Endothelial cell of umbilical vein (primary cell): ENCODE results near the gene CFAP97D1. TPM values are rescaled to one million over a fixed set of nuclear protein-coding genes. Genes with fewer than 3 reads are reported as not detected.

ENCODE experiments used
- BruUV-seq: library from RNA; stranded (reverse); fragments of 400-500 nt; replicated peaks from 2 replicates; lab custom pipeline; 2021; lab: Mats Ljungman, UMichigan
- CTCF ChIA-PET: fragments of 300-600, 350-600 bp; sonication (Branson Sonifier 250); formaldehyde crosslinking; loops from one replicate; lab custom pipeline; 2021; ENCODE audit warnings: antibody characterized with exemption, inconsistent platforms; lab: Charles Lee
- POLR2A ChIA-PET: fragments of 300-600, 350-600 bp; sonication (Branson Sonifier 250); formaldehyde crosslinking; loops from one replicate; lab custom pipeline; 2021; ENCODE audit warnings: antibody characterized with exemption, inconsistent platforms; lab: Charles Lee
- DNase-seq: peaks from one replicate; pipeline ENCODE4 v3.0.0-alpha.2; 2011; ENCODE audit warnings: low read depth, low spot score
- FAIRE-seq: peaks from 2 replicates; lab custom pipeline; 2011; peaks lifted over from hg19 to GRCh38; lab: Jason Lieb, UNC
- H2AFZ ChIP-seq: 2 replicates; pipeline ENCODE4 v1.6.0; 2012; ENCODE audit warnings: low read depth, low read length, control low read depth, inconsistent platforms
- H3K27ac ChIP-seq: 2 replicates; pipeline ENCODE4 v1.5.1; 2011; ENCODE audit warnings: low read depth, mild to moderate bottlenecking, control low read depth, low read length, moderate library complexity; ENCODE audit not compliant: insufficient read depth
- H3K27me3 ChIP-seq, 2 experiments: 2 replicates each; pipeline versions ENCODE4 v1.6.0 to v1.6.1; 2011; ENCODE audit warnings: low read length in 2 of 2, mixed read lengths in 1 of 2; ENCODE audit not compliant: control insufficient read depth in 2 of 2, insufficient read depth in 2 of 2
- H3K36me3 ChIP-seq, 2 experiments: 2 replicates in 1 of 2; 3 replicates in 1 of 2; pipeline ENCODE4 v1.5.1; 2011; ENCODE audit warnings: low read length in 2 of 2, mild to moderate bottlenecking in 1 of 2, moderate library complexity in 1 of 2; ENCODE audit not compliant: control insufficient read depth in 2 of 2, insufficient read depth in 2 of 2; ENCODE audit errors: extremely low read depth in 1 of 2
- H3K4me1 ChIP-seq: 3 replicates; pipeline ENCODE4 v1.5.1; 2011; ENCODE audit warnings: mild to moderate bottlenecking, low read length; ENCODE audit not compliant: control insufficient read depth, insufficient read depth; ENCODE audit errors: extremely low read depth
- H3K4me2 ChIP-seq: 2 replicates; pipeline ENCODE4 v1.6.1; 2011; ENCODE audit warnings: low read length, control low read depth, mixed read lengths; ENCODE audit not compliant: insufficient read depth
- H3K4me3 ChIP-seq, 3 experiments: fragments of 200-600 bp in 1 of 3; sonication (generic), shearing (Covaris generic) in 1 of 3; replicated peaks in 1 of 3; 2 replicates each; pipeline ENCODE4 v1.5.1; 2011 to 2016; ENCODE audit warnings: control low read depth in 3 of 3, low read length in 3 of 3, mild to moderate bottlenecking in 2 of 3, inconsistent platforms in 1 of 3, low read depth in 1 of 3, moderate library complexity in 1 of 3; ENCODE audit not compliant: insufficient read depth in 1 of 3
- H3K79me2 ChIP-seq: 2 replicates; pipeline ENCODE4 v1.6.0; 2012; ENCODE audit warnings: low read length, inconsistent platforms; ENCODE audit not compliant: control insufficient read depth, insufficient read depth
- H3K9ac ChIP-seq: replicated peaks from 2 replicates; pipeline ENCODE3; 2011; ENCODE audit warnings: low read length, control low read depth; ENCODE audit not compliant: insufficient read depth; ENCODE audit errors: extremely low read depth
- H3K9me1 ChIP-seq: replicated peaks from 3 replicates; pipeline ENCODE4 v1.6.0; 2011; ENCODE audit warnings: mild to moderate bottlenecking, low read length; ENCODE audit not compliant: control insufficient read depth, insufficient read depth; ENCODE audit errors: extremely low read depth
- H3K9me3 ChIP-seq: replicated peaks from 2 replicates; pipeline ENCODE4 v1.5.1; 2012; ENCODE audit warnings: low read length, inconsistent platforms; ENCODE audit not compliant: control insufficient read depth, insufficient read depth
- H4K20me1 ChIP-seq: replicated peaks from 2 replicates; pipeline ENCODE3; 2011; ENCODE audit warnings: mild to moderate bottlenecking, low read length; ENCODE audit not compliant: control insufficient read depth, insufficient read depth; ENCODE audit errors: extremely low read depth
- CTCF ChIP-seq, 2 donors: IDR thresholded peaks; 1 replicate in 1 of 2; 2 replicates in 1 of 2; pipeline ENCODE4 v1.5.1; 2011; ENCODE audit warnings: low read length in 2 of 2, mild to moderate bottlenecking in 2 of 2, moderate library complexity in 2 of 2, control low read depth in 1 of 2, inconsistent platforms in 1 of 2, low read depth in 1 of 2; ENCODE audit not compliant: insufficient read depth in 1 of 2; ENCODE audit errors: extremely low read depth in 1 of 2
- EZH2 ChIP-seq: IDR thresholded peaks from 2 replicates; pipeline ENCODE4 v1.6.1; 2012; ENCODE audit warnings: borderline replicate concordance, low read depth, mild to moderate bottlenecking, moderate library complexity, low read length, inconsistent platforms; ENCODE audit not compliant: severe bottlenecking
- FOS ChIP-seq: IDR thresholded peaks from 2 replicates; pipeline ENCODE4 v1.6.1; 2011; ENCODE audit warnings: mild to moderate bottlenecking, low read length, moderate library complexity, borderline replicate concordance; ENCODE audit not compliant: insufficient read depth
- GATA2 ChIP-seq: IDR thresholded peaks from 2 replicates; pipeline ENCODE4 v1.7.0; 2011; ENCODE audit warnings: low read depth, mild to moderate bottlenecking, moderate library complexity, mixed read lengths, low read length; ENCODE audit not compliant: insufficient read length, insufficient read depth
- JUN ChIP-seq: IDR thresholded peaks from 2 replicates; pipeline ENCODE4 v1.6.1; 2011; ENCODE audit warnings: borderline replicate concordance, low read depth; ENCODE audit not compliant: insufficient read length, insufficient read depth
- MAX ChIP-seq: IDR thresholded peaks from 2 replicates; pipeline ENCODE4 v1.6.1; 2011; ENCODE audit not compliant: insufficient read depth, insufficient read length
- MYC ChIP-seq: IDR thresholded peaks from one replicate; pipeline ENCODE4 v1.6.1; 2011; ENCODE audit warnings: mild to moderate bottlenecking, low read depth, low read length
- POLR2A ChIP-seq: IDR thresholded peaks from 2 replicates; pipeline ENCODE4 v1.6.1; 2012; ENCODE audit warnings: low read depth, mild to moderate bottlenecking, control low read depth, low read length
- POLR2AphosphoS5 ChIP-seq: IDR thresholded peaks from 2 replicates; pipeline ENCODE4 v1.6.1; 2012; ENCODE audit warnings: low read depth, mild to moderate bottlenecking, control low read depth, low read length, moderate library complexity; ENCODE audit not compliant: insufficient read depth
- dilution Hi-C: fragments of 300-500 bp; cut with MboI; formaldehyde crosslinking; loops from one replicate; pipeline ENCODE4 v1.15.0; 2019; ENCODE audit warnings: low sequenced_read_pairs; ENCODE audit not compliant: extremely low pct_ligation_motif_present
- intact Hi-C: fragments of 100-400 bp; cut with micrococcal nuclease; formaldehyde crosslinking; loops from one replicate; pipeline ENCODE4 v1.10.0; 2022
- polyA plus RNA-seq, 4 experiments: library from polyadenylated mRNA; depleted of rRNA in 3 of 4; stranded (reverse) in 3 of 4; unstranded in 1 of 4; fragments of >200 nt; gene quantifications; 2 replicates each; pipeline versions ENCODE4 v1.2.1 to v1.2.3, GENCODE V29; 2011 to 2012; ENCODE audit warnings: missing spikeins in 1 of 4
- total RNA-seq: library from RNA; stranded (reverse); gene quantifications from 2 replicates; pipeline ENCODE4 v1.2.3, GENCODE V29; 2021

The CFAP97D1 gene
- total and polyA plus RNA-seq, 2 donors (not counting 3 experiments of a cell fraction or from before 2014, with no cell fraction given) = not detected

GRCh38 chr17:43759836-43760235 lies 20.4 kb upstream of the CFAP97D1 start:
- Histone ChIP-seq H3K4me2 (no peak overlapping the region), H3K36me3 (no peaks in the 10 kb centered on the region), H2AFZ (no peak overlapping the region), H3K4me3 (no peak overlapping the region), H3K27ac (no peak overlapping the region), H3K9me3 (no peaks in the 10 kb centered on the region), H3K9me1 (no peaks in the 10 kb centered on the region), H3K79me2 (no peaks in the 10 kb centered on the region), H3K27me3 (peaks cover 8 to 13% of the 10 kb centered on the region in 2 experiments), H3K9ac (no peak overlapping the region), H3K4me1 (peaks cover 3% of the 10 kb centered on the region), H4K20me1 (no peaks in the 10 kb centered on the region)
- no TSS peak for BruUV-seq
- FAIRE-seq = no peak
- intact Hi-C loops (loop anchor here (1.0 kb wide), 2 partner anchors 66 to 184 kb away; no protein-coding TSS in a partner anchor), dilution Hi-C loops (no loop called here)
- ChIA-PET POLR2A (no interaction called here), CTCF (interaction anchor here (0.8 to 9.4 kb wide), 16 partner anchors 11 to 240 kb away, joined by 3 to 414 read pairs (median 6); partner anchors contain the start of gene CD300LG)
- no peak for TF ChIP-seq JUN
- no peak for TF ChIP-seq MAX
- TF ChIP-seq GATA2 = no peak
- no peak for TF ChIP-seq EZH2
- TF ChIP-seq CTCF (IDR thresholded peaks at IDR 0.05; ENCODE audit: extremely low read depth in 1 of 2, insufficient read depth in 1 of 2, low read depth in 1 of 2, low read length in 2 of 2) = no peak
- no peak for TF ChIP-seq FOS
- no peak for TF ChIP-seq POLR2A
- no peak for TF ChIP-seq POLR2AphosphoS5
- no peak for TF ChIP-seq MYC
- DNase-seq = no peak
